CD4-positive, CD25-positive, alpha-beta regulatory T cell (primary cell): Measurements from ENCODE around the gene SENP8. TPM values are rescaled to one million over a fixed set of nuclear protein-coding genes. Genes with fewer than 3 reads are reported as not detected.

Experiments
- ATAC-seq, 2 donors: fragments of 150-1000 bp; cut with Tn5 transposase; one replicate each; pipeline ENCODE4 v1.10.0; 2021; ENCODE audit warnings: low read depth in 2 of 2, moderate number of reproducible peaks in 2 of 2, moderate library complexity in 1 of 2
- DNase-seq, 3 donors: peaks; one replicate each; pipeline versions ENCODE4 v3.0.0 to v3.0.0-alpha.2; 2012 to 2022; ENCODE audit warnings: mixed read lengths in 1 of 3
- H3K27ac ChIP-seq: one replicate; pipeline ENCODE4 v1.7.0; 2013; ENCODE audit warnings: mild to moderate bottlenecking, low read length; ENCODE audit not compliant: insufficient read depth, poor library complexity, severe bottlenecking
- H3K27me3 ChIP-seq: one replicate; pipeline ENCODE4 v1.7.0; 2013; ENCODE audit warnings: low read length; ENCODE audit not compliant: control insufficient read depth, insufficient read depth
- H3K36me3 ChIP-seq: one replicate; pipeline ENCODE4 v1.7.0; 2013; ENCODE audit warnings: mild to moderate bottlenecking, low read length, moderate library complexity; ENCODE audit not compliant: control insufficient read depth, insufficient read depth
- H3K4me1 ChIP-seq: 2 replicates; pipeline ENCODE4 v1.7.0; 2013; ENCODE audit warnings: mild to moderate bottlenecking, low read length; ENCODE audit not compliant: insufficient read depth, control insufficient read depth, poor library complexity, severe bottlenecking
- H3K4me3 ChIP-seq: one replicate; pipeline ENCODE4 v1.7.0; 2013; ENCODE audit warnings: low read depth, mild to moderate bottlenecking, low read length, moderate library complexity
- H3K9me3 ChIP-seq, 2 experiments: 1 replicate in 1 of 2; 2 replicates in 1 of 2; pipeline ENCODE4 v1.7.0; 2013; ENCODE audit warnings: low read length in 2 of 2, mild to moderate bottlenecking in 1 of 2, moderate library complexity in 1 of 2; ENCODE audit not compliant: control insufficient read depth in 2 of 2
- H3K27ac Mint-ChIP-seq, 3 donors: one replicate each; pipeline ENCODE4 v1.8.0; 2020 to 2022; ENCODE audit warnings: mild to moderate bottlenecking in 3 of 3, mixed read lengths in 3 of 3, moderate library complexity in 2 of 3
- H3K27me3 Mint-ChIP-seq: one replicate; pipeline ENCODE4 v1.8.0; 2022; ENCODE audit warnings: mild to moderate bottlenecking, mixed read lengths
- H3K36me3 Mint-ChIP-seq: one replicate; pipeline ENCODE4 v1.8.0; 2020; ENCODE audit warnings: mixed read lengths
- H3K4me1 Mint-ChIP-seq, 4 donors: one replicate each; pipeline ENCODE4 v1.8.0; 2020 to 2022; ENCODE audit warnings: mixed read lengths in 4 of 4, mild to moderate bottlenecking in 1 of 4
- H3K4me3 Mint-ChIP-seq, 4 donors: one replicate each; pipeline ENCODE4 v1.8.0; 2020 to 2022; ENCODE audit warnings: mild to moderate bottlenecking in 4 of 4, mixed read lengths in 4 of 4, moderate library complexity in 3 of 4
- H3K9me3 Mint-ChIP-seq, 7 donors: one replicate each; pipeline ENCODE4 v1.8.0; 2020 to 2022; ENCODE audit warnings: mixed read lengths in 7 of 7, mild to moderate bottlenecking in 3 of 7, moderate library complexity in 2 of 7
- polyA plus RNA-seq, 4 donors: library from polyadenylated mRNA; unstranded; fragments of 300-500 nt; fragmentation: Illumina TruSeq; gene quantifications; one replicate each; pipeline ENCODE4 v1.2.3, GENCODE V29; 2021
- total RNA-seq: library from RNA; stranded (reverse); gene quantifications from one replicate; pipeline ENCODE4 v1.2.3, GENCODE V29; 2022

The SENP8 gene
- total and polyA plus RNA-seq, 5 donors from 2014 or later, result 0.15 to 1.4 (median 1.3) TPM

GRCh38 chr15:72116731-72117485 lies 1.3 kb upstream of the SENP8 start:
- no peaks in the 10 kb centered on the region for H3K27me3 Mint-ChIP-seq
- peak overlapping the region; percentile 95 for H3K27ac ChIP-seq
- no peaks in the 10 kb centered on the region for H3K36me3 Mint-ChIP-seq
- peak overlapping the region; percentile 89 for H3K4me3 ChIP-seq
- H3K27ac Mint-ChIP-seq, result peak overlapping the region; percentile 2 to 93 (median 91)
- ATAC-seq, result peak in 1 of 2 donors; percentile 1
- H3K9me3 ChIP-seq, result no peaks in the 10 kb centered on the region
- peaks cover 16 to 48% (median 35%) of the 10 kb centered on the region in 4 donors for H3K4me1 Mint-ChIP-seq
- DNase-seq, result peak in 1 of 3 donors; percentile 47
- no peaks in the 10 kb centered on the region for H3K27me3 ChIP-seq
- H3K4me1 ChIP-seq, result peaks cover 18% of the 10 kb centered on the region
- H3K4me3 Mint-ChIP-seq, result peak overlapping the region; percentile 94 to 99 (median 96)
- peaks cover 0 to 1% (median 0%) of the 10 kb centered on the region in 7 donors for H3K9me3 Mint-ChIP-seq
- no peaks in the 10 kb centered on the region for H3K36me3 ChIP-seq

- Mint-ChIP-seq H3K9me3 (peaks cover 0 to 1% (median 0%) of the 10 kb centered on the region in 7 donors), H3K27me3 (no peaks in the 10 kb centered on the region), H3K36me3 (no peaks in the 10 kb centered on the region), H3K4me1 (peaks cover 16 to 48% (median 34%) of the 10 kb centered on the region in 4 donors), H3K4me3 (peak overlapping the region; percentile 94 to 99 (median 96)), H3K27ac (peak overlapping the region; percentile 12 to 98 (median 91))
- peak; percentile 18 to 21 for ATAC-seq
- H3K4me1 ChIP-seq, result peaks cover 18% of the 10 kb centered on the region
- peak overlapping the region; percentile 95 for H3K27ac ChIP-seq
- peak overlapping the region; percentile 89 for H3K4me3 ChIP-seq
- no peaks in the 10 kb centered on the region for H3K27me3 ChIP-seq
- no peaks in the 10 kb centered on the region for H3K9me3 ChIP-seq
- peak; percentile 55 to 82 (median 65) for DNase-seq
- no peaks in the 10 kb centered on the region for H3K36me3 ChIP-seq
Observed at GRCh38 chr15:72117486-72118016, 652 bp upstream of the SENP8 start.

- no peaks in the 10 kb centered on the region for H3K27me3 Mint-ChIP-seq
- H3K27ac ChIP-seq, result no peak overlapping the region
- H3K4me3 ChIP-seq, result no peak overlapping the region
Observed at GRCh38 chr15:72124218-72124617, 6.0 kb downstream of the SENP8 start.

GRCh38 chr15:72127724-72128322 lies 9.6 kb downstream of the SENP8 start:
- H3K36me3 Mint-ChIP-seq, result no peaks in the 10 kb centered on the region
- H3K27ac Mint-ChIP-seq, result no peak overlapping the region
- DNase-seq (no peak), ATAC-seq (no peak)
- H3K9me3 Mint-ChIP-seq, result no peaks in the 10 kb centered on the region
- H3K4me1 Mint-ChIP-seq, result peaks cover 0 to 4% (median 0%) of the 10 kb centered on the region in 4 donors
- H3K27me3 Mint-ChIP-seq, result no peaks in the 10 kb centered on the region
- Histone ChIP-seq H3K9me3 (no peaks in the 10 kb centered on the region), H3K27ac (no peak overlapping the region), H3K4me1 (no peaks in the 10 kb centered on the region), H3K4me3 (no peak overlapping the region), H3K36me3 (no peaks in the 10 kb centered on the region), H3K27me3 (no peaks in the 10 kb centered on the region)
- H3K4me3 Mint-ChIP-seq, result no peak overlapping the region

More at GRCh38 chr15:72124218-72124617, 6.0 kb downstream of the SENP8 start:
- no peaks in the 10 kb centered on the region for H3K4me1 ChIP-seq
- Mint-ChIP-seq H3K4me1 (peaks cover 0 to 4% (median under 1%) of the 10 kb centered on the region in 4 donors), H3K27ac (no peak overlapping the region), H3K36me3 (no peaks in the 10 kb centered on the region), H3K4me3 (no peak overlapping the region), H3K9me3 (no peaks in the 10 kb centered on the region)
- ATAC-seq (no peak), DNase-seq (no peak)
- no peaks in the 10 kb centered on the region for H3K36me3 ChIP-seq
- no peaks in the 10 kb centered on the region for H3K9me3 ChIP-seq
- no peaks in the 10 kb centered on the region for H3K27me3 ChIP-seq

GRCh38 chr15:72128359-72128758 lies 10.2 kb downstream of the SENP8 start:
- H3K27ac ChIP-seq, result no peak overlapping the region
- ATAC-seq (no peak), DNase-seq (no peak)
- Mint-ChIP-seq H3K9me3 (no peaks in the 10 kb centered on the region), H3K36me3 (no peaks in the 10 kb centered on the region), H3K4me3 (no peak overlapping the region), H3K27ac (no peak overlapping the region), H3K4me1 (peaks cover 0 to 4% (median 0%) of the 10 kb centered on the region in 4 donors), H3K27me3 (no peaks in the 10 kb centered on the region)
- H3K4me3 ChIP-seq, result no peak overlapping the region
- H3K36me3 ChIP-seq, result no peaks in the 10 kb centered on the region
- no peaks in the 10 kb centered on the region for H3K4me1 ChIP-seq
- no peaks in the 10 kb centered on the region for H3K9me3 ChIP-seq
- H3K27me3 ChIP-seq, result no peaks in the 10 kb centered on the region

GRCh38 chr15:72130272-72130671 lies 12.1 kb downstream of the SENP8 start:
- Histone ChIP-seq H3K27me3 (no peaks in the 10 kb centered on the region), H3K4me1 (no peaks in the 10 kb centered on the region), H3K36me3 (no peaks in the 10 kb centered on the region), H3K4me3 (no peak overlapping the region), H3K9me3 (no peaks in the 10 kb centered on the region), H3K27ac (no peak overlapping the region)
- Mint-ChIP-seq H3K27ac (no peak overlapping the region), H3K9me3 (no peaks in the 10 kb centered on the region), H3K4me3 (no peak overlapping the region), H3K4me1 (peaks cover 0 to 4% (median 0%) of the 10 kb centered on the region in 4 donors), H3K27me3 (no peaks in the 10 kb centered on the region), H3K36me3 (no peaks in the 10 kb centered on the region)
- ATAC-seq (no peak), DNase-seq (no peak)

GRCh38 chr15:72131922-72132321 lies 13.7 kb downstream of the SENP8 start:
- Histone ChIP-seq H3K27me3 (no peaks in the 10 kb centered on the region), H3K36me3 (no peaks in the 10 kb centered on the region), H3K4me3 (no peak overlapping the region), H3K4me1 (no peaks in the 10 kb centered on the region), H3K9me3 (no peaks in the 10 kb centered on the region), H3K27ac (no peak overlapping the region)
- ATAC-seq (no peak), DNase-seq (no peak)
- Mint-ChIP-seq H3K4me3 (peak overlapping the region in 1 of 4 donors; percentile 32), H3K36me3 (no peaks in the 10 kb centered on the region), H3K27me3 (no peaks in the 10 kb centered on the region), H3K4me1 (peaks cover 0 to 4% (median 0%) of the 10 kb centered on the region in 4 donors), H3K9me3 (no peaks in the 10 kb centered on the region), H3K27ac (no peak overlapping the region)
